SH-SY5Y (cell line): Measurements from ENCODE around the gene ADD1.

Experiments
- GATA2 ChIP-seq: IDR thresholded peaks from 2 replicates; pipeline ENCODE4 v1.6.1; 2011; ENCODE audit warnings: mild to moderate bottlenecking, low read depth, low read length
- GATA3 ChIP-seq: IDR thresholded peaks from 2 replicates; pipeline ENCODE4 v1.6.1; 2011; ENCODE audit warnings: low read depth, mild to moderate bottlenecking, low read length, moderate library complexity

DNA sequence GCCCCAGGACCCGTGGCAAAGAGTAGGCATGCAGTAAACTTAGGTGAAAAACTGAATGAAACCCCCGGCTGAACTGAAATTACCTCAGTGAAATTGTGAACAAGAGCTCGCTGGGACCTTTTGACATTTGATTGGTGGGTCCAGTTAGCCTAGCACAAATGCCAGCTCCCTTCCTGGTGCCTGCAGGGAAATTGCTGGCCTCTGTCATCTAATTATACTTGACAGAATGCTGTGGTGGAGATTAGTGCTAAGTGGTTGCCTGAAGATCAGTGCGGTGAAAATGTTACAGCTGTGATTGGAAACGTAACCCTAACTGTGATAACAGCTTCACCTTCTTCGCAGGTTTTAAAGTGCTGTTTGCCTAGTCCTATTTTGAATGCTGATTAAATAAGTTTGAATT is 43.0 kb downstream of the ADD1 start:
- TF ChIP-seq GATA2 (peak; percentile 85), GATA3 (no peak)
